Subcutaneous adipose tissue (tissue), 4 donors: ENCODE results near the gene LBHD1. TPM values are rescaled to one million over a fixed set of nuclear protein-coding genes. Genes with fewer than 3 reads are reported as not detected.

Experiments used
- total RNA-seq, 4 donors: library from RNA; depleted of rRNA; stranded (reverse); fragments of >200 nt; gene quantifications; one replicate each; pipeline ENCODE4 v1.1.0, GENCODE V29; 2016
- TF ChIP-seq, protein P1 (sequence below): fragments of 450-650 bp; IDR thresholded peaks from one replicate; pipeline ENCODE4 v1.5.1; 2016; ENCODE audit warnings: low read depth, mild to moderate bottlenecking, control low read depth, antibody characterized with exemption, moderate library complexity

LBHD1 gene
- total RNA-seq, 4 donors from 2014 or later, result 3.8 to 10.6 (median 5.5) TPM

DNA sequence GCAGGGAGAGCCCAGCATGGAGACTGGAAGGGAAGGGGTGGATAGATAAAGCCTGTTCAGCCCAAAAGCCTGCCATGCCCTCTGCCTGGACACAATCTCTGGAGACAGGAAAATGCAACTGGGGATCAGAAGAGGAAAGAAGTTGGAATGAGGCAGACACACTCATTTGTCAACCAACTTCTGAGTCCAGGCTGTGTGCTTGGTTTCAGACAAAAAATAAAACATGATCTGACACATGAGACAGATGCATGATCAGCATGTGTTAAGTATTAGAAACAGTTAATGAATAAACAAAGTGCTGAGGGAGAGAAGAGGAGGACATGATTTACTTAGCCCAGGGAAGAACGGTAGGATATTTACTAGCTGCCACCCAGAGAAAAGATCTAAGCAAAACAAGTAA, 16.4 kb upstream of the LBHD1 start:
- TF ChIP-seq, protein P1, sequence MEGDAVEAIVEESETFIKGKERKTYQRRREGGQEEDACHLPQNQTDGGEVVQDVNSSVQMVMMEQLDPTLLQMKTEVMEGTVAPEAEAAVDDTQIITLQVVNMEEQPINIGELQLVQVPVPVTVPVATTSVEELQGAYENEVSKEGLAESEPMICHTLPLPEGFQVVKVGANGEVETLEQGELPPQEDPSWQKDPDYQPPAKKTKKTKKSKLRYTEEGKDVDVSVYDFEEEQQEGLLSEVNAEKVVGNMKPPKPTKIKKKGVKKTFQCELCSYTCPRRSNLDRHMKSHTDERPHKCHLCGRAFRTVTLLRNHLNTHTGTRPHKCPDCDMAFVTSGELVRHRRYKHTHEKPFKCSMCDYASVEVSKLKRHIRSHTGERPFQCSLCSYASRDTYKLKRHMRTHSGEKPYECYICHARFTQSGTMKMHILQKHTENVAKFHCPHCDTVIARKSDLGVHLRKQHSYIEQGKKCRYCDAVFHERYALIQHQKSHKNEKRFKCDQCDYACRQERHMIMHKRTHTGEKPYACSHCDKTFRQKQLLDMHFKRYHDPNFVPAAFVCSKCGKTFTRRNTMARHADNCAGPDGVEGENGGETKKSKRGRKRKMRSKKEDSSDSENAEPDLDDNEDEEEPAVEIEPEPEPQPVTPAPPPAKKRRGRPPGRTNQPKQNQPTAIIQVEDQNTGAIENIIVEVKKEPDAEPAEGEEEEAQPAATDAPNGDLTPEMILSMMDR, result no peak

DNA sequence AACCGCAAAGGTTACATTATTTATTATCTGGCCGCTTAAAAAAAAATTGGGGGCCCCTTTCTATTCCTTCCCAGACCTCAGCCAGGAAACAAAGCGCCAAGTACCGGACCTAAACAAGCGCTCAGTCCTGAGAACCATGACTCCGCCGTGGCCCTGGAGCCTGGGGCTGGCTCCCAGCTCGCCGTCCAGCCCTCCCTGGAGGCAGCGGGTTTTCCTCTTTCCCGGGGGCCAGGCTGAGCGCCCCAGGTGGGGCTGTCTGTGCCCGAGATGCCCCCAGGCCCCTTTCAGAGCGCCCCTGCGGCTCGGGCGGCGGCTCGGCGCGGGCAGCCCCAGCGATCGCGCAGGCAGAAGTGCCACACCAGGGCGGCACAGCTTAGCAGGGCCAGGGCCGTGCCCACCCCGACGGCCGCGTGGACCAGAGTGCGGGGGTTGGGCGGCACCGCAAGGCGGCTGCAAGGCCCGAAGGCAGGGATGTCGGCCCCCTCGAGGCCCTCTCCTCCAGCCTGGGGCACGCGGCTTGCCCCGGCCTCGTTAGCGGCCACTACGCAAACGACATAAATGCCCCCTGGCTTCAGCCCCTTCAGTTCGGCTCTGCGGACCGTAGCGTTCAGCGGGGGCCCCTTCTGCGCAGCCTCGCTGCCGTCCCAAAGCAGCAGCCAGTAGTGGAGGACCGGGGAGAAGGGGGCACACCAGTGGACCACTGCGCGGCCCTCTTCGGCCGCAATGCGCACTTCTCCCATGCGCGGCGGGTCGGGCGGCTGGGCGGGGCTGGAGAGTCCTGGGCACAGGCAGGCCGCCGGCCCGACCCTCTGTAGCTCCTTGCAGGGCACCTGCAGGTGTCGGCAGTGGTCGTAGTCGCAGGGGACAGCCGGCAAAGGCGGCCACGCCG, 15.7 kb upstream of the LBHD1 start:
- TF ChIP-seq, protein P1, result no peak

DNA sequence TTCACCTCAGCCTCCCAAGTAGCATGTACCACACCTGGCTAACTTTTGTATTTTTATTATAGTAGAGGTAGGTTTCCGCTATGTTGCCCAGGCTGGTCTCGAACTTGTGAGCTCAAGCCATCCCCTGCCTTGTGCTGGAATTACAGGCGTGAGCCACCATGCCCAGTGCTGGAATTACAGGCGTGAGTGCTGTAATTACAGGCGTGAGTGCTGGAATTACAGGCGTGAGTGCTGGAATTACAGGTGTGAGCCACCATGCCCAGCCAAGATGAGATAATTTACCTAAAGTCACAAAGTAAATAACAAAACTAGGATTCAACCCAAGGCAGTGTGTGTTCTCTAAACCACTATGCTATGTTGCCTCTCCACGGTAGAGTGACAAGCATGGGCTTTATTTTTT, 10.5 kb upstream of the LBHD1 start:
- TF ChIP-seq, protein P1, result no peak

DNA sequence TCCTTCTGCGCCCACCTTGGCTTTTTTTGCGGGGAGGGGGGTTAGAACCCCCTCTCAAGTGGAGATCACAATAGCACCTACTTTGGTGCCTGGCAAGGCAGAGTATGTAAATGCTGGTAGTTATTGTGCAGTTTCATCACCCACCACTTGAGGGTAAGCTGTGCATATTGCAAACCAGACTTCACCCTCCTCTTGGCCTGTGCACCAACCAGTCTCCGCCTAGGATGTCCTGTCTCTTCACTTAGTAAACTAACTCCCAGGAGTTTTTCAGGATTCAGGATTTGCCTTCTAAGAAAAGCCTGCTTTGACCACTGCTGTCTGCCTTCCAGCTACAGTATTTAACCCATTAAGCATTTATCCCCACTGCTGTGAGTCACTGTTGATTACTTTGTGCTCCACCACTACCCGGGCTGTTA, 8.8 kb upstream of the LBHD1 start:
- TF ChIP-seq, protein P1, result no peak

DNA sequence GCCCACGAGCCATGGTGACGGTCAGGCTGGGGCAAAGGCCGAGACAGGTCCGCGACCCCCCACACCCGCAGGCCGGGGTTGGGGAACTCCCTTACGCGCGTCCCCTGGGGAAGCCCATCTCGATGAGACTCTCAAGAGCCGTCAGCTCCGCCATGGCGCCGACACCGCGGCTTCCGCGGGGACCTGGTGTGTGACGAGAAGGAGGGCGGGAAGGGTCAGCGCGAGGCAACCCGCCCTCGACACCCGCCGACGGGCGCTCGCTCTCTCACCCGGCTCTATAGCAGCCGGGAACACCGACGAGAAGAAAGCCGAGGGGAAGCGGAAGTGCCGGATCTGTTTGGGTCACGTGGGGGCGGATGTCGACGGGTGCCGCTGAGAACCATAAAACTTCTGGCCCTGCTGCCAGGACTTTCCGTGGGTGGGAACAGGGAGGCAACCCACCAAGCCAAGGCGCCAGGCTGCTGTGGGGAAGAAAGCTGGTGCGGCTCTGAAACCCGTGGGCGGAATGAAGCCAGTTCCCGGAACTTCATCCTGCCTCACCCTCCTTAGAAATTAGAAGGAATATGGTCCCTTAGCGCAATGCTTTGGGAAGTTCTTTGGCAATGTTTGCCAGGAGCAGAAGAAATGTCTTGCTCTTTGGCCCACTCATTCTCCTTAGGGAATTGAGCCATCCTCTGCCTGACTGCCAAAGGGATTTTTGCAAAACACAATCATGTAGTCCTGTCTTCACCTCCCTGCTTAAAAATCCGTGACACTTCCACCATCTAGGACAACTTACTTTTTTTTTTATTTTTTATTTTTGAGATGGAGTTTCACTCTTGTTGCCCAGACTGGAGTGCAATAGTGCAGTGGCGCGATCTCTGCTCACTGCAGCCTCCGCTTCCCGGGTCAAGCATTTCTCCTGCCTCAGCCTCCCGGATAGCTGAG, 7.0 kb upstream of the LBHD1 start, which contains the start of gene UBXN1:
Gene UBXN1, minus strand, starts transcription at position 304 of the 927 bp plus-strand sequence. Its CDS starts 150 bp downstream, at position 154.
- TF ChIP-seq, protein P1, result no peak

DNA sequence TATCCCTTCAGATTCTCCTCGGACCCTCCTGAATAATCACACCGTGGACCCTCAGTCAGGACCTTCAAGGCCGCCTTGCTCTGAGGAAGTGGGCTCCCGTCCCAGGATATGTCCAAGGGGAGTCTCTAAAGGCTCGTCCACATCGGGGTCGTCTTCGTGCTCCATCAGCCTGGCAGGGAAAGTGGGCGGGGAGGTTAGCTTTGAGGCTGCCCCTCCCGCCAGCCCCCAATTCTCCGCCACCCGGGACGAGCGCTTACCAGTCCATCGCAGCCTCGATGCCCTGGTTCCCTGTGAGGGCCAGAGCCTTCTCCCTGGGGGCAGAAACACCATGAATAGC, 6.3 kb upstream of the LBHD1 start:
- TF ChIP-seq, protein P1, result no peak

DNA sequence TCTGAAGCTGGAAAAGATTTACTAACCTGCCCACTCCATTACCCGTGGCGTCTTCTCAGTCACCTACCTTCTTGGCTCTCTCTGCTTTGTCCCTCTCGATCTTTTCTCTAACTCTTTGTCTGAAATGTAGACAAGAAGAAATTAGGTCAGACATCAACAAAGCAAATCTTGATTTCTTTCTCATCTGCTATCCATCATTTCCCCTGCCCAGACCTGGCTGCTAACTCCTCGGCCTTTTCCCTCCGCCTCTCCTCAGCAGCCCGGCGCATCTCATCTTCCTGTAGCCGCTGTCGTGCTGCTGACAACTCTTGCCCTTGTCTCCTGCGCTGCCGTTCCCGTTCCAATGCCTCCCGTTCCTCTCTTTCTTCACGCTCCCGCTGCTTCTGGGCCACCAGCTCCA, 5.6 kb upstream of the LBHD1 start:
- TF ChIP-seq, protein P1, result no peak
